HG02973 (cell line): Measurements from ENCODE around the gene TJP1.
"Not testable (repeated sequence)": the region's sequence is repeated elsewhere in the genome, so short reads cannot be mapped to it uniquely, and the experiment has no call there.

Experiments used
- ATAC-seq: cut with Tn5 transposase; IDR thresholded peaks from one replicate; pipeline ENCODE4 v1.9.1; 2021; ENCODE audit warnings: moderate library complexity; ENCODE audit not compliant: unreplicated experiment

TJP1 gene

GRCh38 chr15:29708519-29708918, 113.7 kb downstream of the TJP1 start:
- ATAC-seq, result no peak

- no peak for ATAC-seq
These were observed 117.2 kb downstream of the TJP1 start for GRCh38 chr15:29704950-29705597.

DNA sequence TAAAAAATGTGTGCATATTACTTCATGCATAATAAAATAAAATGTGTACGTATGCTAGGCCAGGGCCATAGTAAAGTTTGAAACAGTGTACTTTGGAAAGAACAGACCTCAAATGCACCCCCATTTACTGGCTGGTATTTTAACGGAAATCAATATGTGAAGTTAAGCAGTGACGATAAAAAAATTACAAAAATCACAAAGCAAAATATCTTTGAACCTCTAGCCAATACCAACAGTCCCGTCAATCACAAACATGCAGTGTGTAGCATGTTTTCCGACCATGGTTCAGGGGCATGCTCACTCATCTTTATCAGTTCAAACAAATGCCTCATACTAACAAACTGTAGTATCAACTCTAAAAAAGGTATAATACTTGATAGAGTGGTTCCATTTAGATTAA, 121.1 kb downstream of the TJP1 start:
- ATAC-seq, result no peak

DNA sequence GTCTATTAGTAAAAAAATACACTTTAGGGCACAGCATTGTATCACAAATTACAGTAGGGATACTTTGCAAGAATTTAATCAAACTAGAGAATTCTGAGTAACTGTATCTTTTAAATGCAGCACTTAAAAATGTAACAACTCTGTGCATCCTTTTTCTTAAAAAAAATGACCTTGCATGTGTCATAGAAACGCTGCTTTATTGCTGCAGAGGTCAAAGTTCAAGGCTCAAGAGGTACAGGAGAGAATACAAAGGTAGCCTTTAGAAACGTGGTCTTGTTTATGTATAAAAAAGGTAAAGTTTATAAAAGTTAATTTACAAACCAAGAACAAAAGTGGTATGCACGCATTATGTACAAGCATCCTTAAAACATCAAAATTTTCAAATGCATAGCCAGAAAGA, 122.0 kb downstream of the TJP1 start:
- ATAC-seq, result no peak

DNA sequence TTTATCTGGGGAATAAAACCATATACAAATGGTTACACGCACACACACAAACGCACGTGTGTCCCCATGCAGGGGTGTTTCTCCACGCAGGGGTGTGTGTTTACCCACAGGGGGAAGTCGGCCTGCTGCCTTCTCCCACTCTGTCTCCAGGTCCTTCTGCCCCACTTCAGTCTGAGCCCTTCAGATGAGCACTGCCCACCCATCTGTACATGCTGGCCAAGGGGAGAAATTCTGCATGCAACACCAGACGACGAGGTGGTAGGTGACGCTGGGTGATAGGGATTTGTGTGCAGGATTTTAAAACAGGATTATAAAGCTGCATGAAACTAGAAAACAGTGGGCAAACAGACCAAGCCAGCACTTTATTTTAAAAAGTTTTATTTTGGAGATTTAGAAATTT, 122.5 kb downstream of the TJP1 start:
- ATAC-seq, result no peak

DNA sequence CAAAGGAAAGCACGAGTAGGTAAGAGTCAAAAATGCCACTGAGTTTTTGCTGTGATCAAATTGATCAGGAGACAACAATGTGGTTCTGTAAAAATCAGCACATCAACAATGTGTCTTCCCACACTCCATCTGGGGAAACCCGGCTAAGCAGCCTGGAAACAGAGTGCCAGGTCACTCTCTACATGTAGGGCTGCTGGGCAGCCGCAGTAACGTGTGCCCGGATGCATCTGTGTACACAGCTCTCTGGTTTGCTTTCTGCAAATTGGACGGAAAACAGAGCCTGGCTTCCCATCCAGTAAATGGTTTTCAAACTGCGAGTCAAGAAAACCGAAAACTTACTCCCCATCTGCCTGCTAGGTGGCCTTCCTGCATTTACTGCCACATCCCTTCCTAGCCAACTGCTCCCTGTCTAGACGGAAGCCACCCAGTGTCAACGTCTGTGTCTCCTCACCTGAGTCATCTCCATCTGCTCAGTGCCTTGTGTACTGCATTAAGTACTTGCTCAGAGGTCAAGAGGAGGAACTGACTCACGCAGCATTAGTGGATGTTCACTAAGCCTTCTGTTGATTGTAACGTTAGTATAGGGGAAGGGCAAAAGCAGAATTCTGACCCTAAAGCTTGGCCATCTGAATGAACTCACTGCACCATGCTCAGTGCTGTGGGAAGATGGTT, 124.1 kb downstream of the TJP1 start:
- ATAC-seq, result no peak

- ATAC-seq, result no peak
These were observed 125.1 kb downstream of the TJP1 start for GRCh38 chr15:29696950-29697738.

DNA sequence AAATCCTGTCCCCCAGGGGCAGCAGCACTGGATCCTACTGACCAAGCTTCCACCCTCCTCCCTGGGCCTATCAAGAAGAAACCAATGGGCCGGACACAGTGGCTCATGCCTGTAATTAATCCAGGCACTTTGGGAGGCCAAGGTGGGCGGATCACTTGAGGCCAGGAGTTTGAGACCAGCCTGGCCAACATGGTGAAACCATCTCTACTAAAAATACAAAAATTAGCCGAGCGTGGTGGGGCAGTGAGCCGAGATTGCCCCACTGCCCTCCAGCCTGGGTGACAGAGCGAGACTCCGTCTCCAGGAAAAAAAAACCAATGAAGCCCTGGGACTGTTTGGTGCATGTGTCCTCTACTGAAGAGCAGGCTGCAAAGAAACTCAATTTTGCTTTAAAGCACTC, 125.8 kb downstream of the TJP1 start:
- not testable (repeated sequence) for ATAC-seq

- ATAC-seq, result no peak
These were observed 126.6 kb downstream of the TJP1 start for GRCh38 chr15:29695489-29696167.

DNA sequence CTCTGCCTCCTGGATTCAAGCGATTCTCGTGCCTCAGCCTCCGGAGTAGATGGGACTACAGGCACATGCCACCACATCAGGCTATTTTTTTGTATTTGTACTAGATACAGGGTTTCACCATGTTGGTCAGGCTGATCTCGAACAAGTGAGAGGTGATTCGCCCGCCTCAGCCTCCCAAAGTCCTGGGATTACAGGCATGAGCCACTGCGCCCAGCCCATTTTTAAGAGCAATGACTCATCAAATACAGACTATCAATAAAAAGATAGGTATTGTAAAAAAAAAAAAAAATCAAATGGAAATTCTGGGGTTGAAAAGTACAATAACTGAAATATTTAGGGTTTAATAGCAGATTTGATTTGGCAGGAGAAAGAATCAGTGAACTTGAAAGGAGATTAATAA, 129.0 kb downstream of the TJP1 start:
- ATAC-seq, result no peak

- no peak for ATAC-seq
These were observed 129.7 kb downstream of the TJP1 start for GRCh38 chr15:29692527-29692926.

GRCh38 chr15:29690765-29691475, 131.3 kb downstream of the TJP1 start:
- no peak for ATAC-seq

- ATAC-seq, result no peak
These were observed 132.8 kb downstream of the TJP1 start for GRCh38 chr15:29689287-29689986.

DNA sequence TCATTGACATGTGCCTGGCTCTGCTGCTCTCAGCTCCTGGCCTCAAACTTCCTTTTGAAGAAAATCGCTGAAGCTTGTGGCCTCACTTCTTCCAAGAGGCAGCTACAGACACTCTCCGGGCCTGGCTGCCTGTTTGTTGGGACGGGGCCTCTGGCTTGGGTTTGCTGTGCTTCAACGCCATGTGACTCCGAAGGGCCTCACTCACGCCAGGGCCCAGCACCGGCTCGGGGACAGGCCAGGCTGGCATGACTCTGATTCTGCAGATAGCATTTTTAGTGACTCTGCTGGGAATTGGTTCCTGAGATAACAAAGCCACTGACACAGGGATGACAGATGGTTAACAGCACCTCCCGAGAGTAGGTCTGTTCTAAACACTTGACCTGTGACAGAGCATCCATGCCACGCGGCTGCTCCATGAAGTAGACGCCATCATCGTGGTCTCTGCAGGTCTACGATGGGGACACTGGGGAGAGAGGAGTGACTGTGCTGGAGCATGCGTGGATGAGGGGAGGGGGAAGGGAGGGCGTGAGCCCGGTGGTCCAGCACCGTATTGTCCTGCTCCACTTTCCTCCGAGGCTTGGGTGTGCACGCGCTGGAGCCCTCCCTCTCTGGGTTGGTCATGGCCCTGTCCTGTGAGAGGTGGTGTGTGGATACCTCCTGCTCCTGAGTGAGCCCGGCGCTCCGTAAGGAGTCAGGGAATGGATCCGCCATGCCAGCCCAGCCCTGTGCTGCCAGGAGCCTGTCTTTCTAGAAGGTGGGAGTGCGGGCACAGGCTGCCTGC, 133.6 kb downstream of the TJP1 start:
- no peak for ATAC-seq

DNA sequence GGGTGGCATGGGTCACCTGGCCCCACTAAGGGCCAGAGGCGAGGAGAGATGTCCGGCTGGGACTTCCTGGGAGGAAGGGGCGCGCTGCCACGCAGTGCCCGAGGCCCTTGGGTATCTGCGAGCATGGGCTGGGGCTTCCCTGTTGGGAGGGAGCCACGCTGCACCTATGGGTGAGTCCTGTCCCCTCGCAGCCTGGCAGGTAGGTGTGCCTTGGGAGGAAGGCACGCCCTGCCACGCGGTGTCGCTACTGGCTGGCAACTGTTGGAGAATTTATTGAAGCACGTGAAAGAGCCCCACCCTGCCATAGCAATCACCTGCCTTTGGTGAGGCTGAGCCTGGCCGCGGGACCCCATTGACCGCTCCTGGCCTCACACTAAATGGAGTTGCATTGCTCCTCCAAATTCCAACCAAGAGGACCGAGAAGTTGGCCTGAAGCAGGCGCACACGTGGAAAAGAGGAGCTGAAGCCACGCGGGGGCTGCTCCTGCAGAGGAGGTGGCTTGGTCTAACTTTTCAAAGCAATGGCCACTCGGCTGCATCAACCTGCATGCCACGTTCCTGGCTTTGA, 134.2 kb downstream of the TJP1 start:
- ATAC-seq, result no peak

- no peak for ATAC-seq
These were observed 135.0 kb downstream of the TJP1 start for GRCh38 chr15:29687204-29687815.

DNA sequence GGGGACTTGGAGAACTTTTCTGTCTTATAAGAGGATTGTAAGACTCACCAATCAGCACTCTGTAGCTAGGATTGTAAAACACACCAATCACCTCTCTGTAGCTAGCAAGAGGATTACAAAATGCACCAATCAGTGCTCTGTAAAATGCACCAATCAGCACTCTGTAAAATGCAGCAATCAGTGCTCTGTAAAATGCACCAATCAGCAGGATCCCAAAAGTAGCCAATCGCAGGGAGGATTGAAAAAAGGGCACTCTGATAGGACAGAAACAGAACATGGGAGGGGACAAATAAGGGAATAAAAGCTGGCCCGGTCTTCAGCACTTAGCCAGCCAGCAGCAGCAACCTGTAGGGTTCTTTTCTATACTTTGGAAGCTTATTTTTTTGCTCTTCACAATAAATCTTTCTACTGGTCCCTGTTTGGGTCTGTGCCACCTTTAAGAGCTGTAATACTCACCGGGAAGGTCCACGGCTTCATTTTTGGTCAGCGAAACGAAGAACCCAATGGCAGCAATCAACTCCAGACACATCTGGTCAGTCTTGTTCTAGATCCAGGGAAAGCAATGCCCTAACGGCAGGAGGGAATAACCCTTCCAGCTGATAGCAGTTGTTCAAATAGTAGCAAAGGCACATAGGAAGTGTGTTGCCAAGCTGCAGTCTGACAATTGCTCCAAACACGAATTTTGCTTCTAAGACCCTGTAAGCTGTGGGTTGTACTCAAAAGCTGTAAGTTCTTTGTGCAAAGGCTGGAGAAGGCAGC, 135.6 kb downstream of the TJP1 start:
- ATAC-seq, result no peak

- no peak for ATAC-seq
These were observed 136.2 kb downstream of the TJP1 start for GRCh38 chr15:29686079-29686425.
